GM12891 (cell line): ENCODE measurements around the gene KIF5C.

Experiments
- PAX5 ChIP-seq: IDR thresholded peaks from 2 replicates; pipeline ENCODE4 v1.6.1; 2011; ENCODE audit warnings: low read length, moderate library complexity, mild to moderate bottlenecking; ENCODE audit not compliant: insufficient read depth, severe bottlenecking
- POLR2A ChIP-seq: IDR thresholded peaks from 2 replicates; pipeline ENCODE4 v1.6.1; 2011; ENCODE audit warnings: low read depth, low read length, control low read depth
- POLR2AphosphoS5 ChIP-seq: IDR thresholded peaks from 2 replicates; pipeline ENCODE4 v1.6.1; 2011; ENCODE audit warnings: low read depth, low read length, control low read depth
- POU2F2 ChIP-seq: IDR thresholded peaks from 2 replicates; pipeline ENCODE4 v1.6.1; 2011; ENCODE audit warnings: low read depth, mild to moderate bottlenecking, control low read depth, low read length, moderate library complexity
- SPI1 ChIP-seq: IDR thresholded peaks from 2 replicates; pipeline ENCODE4 v1.6.1; 2011; ENCODE audit warnings: low read depth, low read length, control low read depth
- TAF1 ChIP-seq: IDR thresholded peaks from 2 replicates; pipeline ENCODE4 v1.6.1; 2011; ENCODE audit warnings: low read depth, low read length, control low read depth

DNA sequence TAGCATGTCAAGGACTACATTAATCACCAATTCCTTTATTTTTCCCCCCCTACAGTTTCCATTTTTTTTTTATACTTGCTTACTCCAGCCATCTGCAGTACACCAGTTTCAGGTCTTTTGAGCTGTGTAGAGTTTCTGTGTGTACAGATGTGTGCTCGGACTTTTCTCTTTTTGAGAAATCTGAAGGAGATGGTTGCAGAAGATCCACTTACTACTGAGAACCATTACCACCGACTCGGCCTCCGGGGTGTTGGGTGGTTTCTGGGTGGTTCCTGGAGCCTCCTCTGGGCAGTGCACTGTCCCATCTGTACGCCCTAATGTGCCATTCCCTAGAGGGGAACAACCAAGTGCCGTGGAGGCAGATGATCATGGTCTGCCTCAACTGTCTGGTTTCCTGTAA, 148.1 kb downstream of the KIF5C start:
- TF ChIP-seq POLR2A (no peak), TAF1 (no peak), POLR2AphosphoS5 (no peak), SPI1 (no peak), PAX5 (no peak), POU2F2 (no peak)
